Renal cortical epithelial cell (primary cell): Measurements from ENCODE around the gene THBS1. TPM values are rescaled to one million over a fixed set of nuclear protein-coding genes. Genes with fewer than 3 reads are reported as not detected.
A peak's percentile ranks its signal among the peaks of the same experiment; 100 is the strongest.

Experiments
- DNase-seq: peaks from one replicate; pipeline ENCODE4 v3.0.0-alpha.2; 2011; ENCODE audit warnings: low read depth
- total RNA-seq: library from RNA; depleted of rRNA; stranded (reverse); fragments of >200 nt; gene quantifications from 2 replicates; pipeline ENCODE4 v1.2.3, GENCODE V29; 2014

THBS1 gene
- 2,380 and 2,616 TPM in 2 replicates for total RNA-seq

DNA sequence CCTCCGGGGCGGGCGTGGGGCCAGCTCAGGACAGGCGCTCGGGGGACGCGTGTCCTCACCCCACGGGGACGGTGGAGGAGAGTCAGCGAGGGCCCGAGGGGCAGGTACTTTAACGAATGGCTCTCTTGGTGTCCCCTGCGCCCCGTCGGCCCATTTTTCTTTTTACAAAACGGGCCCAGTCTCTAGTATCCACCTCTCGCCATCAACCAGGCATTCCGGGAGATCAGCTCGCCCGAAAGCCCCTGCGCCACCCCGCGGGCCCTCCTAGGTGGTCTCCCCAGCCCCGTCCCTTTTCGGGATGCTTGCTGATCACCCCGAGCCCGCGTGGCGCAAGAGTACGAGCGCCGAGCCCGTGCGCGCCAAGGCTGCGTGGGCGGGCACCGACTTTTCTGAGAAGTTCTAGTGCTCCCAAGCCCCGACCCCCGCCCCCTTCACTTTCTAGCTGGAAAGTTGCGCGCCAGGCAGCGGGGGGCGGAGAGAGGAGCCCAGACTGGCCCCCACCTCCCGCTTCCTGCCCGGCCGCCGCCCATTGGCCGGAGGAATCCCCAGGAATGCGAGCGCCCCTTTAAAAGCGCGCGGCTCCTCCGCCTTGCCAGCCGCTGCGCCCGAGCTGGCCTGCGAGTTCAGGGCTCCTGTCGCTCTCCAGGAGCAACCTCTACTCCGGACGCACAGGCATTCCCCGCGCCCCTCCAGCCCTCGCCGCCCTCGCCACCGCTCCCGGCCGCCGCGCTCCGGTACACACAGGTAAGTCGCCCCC lies at the start of gene THBS1:
Gene THBS1 (plus strand): TSS at position 595 of the 757 bp plus-strand sequence. CDS start 779 bp downstream, outside the sequence.
- DNase-seq = peak; percentile 59

DNA sequence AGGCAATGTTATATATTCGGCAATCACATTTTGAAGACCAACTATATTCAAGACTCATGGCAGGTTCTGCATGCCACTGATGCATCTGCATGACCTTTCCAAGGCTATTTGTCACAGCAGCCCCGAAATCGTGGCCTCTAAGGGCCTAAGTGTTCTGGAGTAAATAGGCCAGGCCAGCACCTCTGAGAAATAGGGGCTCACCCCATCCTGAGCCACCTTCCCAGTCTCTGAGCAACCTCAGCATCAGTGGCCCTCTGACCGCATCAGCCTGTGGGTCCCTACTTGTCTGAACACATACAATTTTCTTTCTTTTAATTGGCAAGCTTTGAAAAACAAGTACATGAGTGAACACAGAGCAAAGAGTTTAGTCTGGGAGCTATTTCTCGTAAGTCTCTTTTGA lies 45.9 kb upstream of the THBS1 start:
- no peak for DNase-seq

DNA sequence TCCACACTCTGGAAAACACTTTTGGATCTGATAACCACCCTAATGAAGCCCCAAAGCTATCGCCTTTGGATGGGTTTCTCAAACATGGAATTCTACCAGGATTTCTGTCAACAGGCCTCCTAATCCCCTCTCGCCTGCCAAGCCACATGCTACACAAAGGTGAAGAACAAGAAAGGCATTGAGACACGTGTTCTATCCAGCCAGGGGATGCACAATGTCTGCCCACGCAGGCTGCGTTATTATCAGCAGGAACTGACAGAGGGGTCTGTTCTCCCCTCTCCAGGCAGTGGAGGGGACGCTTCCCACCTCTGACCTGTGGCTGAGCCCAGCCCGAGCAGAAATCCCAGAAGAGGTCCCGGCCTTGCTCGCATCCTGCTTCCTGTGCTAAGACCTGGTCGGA lies 45.4 kb upstream of the THBS1 start:
- no peak for DNase-seq

DNA sequence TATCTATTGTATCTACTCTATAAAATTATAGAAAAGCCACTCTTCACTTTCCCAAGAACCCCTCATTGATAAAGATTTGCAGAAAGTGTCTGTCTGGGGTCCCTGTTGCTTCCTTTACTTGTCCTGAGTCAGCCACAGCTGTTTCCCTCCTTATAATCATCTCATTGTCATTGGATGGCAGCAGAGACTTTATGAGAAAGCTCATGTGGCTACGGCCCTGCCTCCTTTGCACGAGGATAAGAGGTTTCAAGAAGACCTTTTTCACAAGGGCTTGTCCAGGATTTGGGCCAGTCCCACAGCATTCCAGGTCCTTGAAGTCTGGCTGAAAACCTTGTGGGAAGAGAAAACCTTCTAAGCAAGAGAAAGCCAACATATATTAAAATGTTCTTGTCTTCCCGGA lies 41.9 kb upstream of the THBS1 start:
- no peak for DNase-seq

DNA sequence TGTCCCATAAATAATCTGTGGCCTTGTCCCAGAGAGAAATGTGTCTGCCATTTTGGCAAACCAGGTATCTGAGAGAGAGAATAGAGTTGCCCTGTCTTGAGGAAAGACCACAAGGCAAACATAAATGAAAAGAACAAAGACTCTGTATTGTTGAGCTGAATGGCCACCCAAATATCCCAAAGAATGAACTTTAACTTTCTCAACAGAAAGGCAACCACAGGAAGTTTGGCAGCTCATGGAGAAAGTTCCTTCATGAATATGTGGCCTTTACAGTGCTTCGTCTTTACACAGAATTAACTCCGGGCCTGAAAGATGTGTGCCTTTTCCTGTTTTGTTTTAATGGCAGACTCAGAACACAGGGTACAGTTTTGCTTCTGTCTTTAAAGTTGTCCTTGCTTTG lies 41.4 kb upstream of the THBS1 start:
- DNase-seq = no peak

DNA sequence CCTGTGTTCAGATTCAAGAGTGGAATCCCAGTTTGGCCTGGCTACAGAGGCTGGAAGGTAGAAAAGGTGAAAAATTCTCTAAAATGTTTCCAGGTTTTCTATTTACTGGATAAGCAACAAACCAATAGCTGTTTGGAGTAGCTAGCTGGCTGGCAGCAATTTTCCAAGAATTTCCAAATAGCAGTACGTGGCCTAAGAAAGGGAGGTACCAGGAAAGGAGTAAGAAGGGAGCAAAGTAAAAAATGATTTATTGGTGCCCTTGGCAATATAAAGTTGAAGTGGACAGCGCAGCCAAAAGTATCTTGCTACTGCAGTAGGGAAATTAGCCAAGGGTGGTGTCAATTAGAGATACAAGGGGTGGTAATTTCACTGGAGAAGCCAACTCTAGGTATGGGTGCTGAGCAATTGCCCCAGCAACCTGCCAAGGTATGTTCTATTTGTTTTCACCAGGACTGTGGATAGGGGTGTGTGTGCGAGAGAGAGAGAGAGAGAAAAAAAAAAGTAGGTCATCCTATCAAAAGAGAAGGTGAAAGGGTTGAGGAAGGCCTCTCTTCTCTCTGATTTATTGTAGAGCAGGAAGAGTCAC lies 40.8 kb upstream of the THBS1 start:
- DNase-seq = no peak

DNA sequence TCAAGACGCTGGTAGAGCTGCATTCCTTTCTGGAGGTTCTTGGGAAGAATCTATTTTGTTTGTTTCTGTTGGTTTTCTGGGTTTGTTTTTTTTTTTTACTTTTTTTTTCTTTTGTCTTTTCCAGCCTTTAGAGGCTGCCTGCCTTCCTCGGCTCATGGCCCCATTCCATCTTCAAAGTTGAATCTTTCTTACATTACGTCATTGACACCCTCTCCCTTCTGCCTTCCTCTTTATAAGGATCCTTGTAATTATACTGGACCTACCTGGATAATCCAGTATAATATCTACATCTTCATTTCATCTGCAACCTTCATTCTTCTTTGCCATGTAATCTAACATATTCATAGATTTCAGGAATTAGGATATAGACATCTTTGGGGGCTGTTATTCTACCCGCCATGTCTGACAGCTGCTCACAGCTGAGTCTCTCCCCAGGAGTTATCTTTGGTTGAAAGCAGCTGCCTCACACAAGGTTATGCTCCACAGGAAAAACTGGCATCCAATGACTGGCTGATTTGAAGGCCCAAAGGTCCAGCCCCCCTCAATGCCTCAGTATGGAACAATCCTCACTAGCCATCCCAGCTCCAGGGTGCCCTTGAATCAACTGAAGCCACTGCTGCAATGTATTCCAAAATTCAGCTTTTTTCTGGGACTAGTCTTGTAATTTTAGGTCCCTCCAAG lies 38.4 kb upstream of the THBS1 start:
- DNase-seq = no peak

DNA sequence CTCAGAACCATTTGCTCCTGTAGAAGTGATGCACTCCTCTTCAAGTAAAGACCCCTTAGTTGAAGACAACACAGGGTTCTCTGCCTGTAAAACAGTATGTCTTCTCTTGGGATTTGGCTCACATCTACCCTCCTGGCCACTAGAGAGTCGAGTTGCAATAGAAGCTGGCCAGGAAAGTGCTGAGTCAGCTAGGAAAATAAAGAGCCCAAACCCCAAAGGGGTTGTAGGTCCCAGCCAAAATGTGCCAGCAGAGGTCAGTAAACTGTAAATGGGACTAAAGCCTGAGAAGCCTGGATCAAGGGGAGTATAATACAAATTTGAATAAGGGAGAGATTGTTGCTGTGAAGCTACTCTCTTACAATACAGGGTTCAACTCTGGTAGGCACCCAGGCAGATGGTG lies 37.2 kb upstream of the THBS1 start:
- no peak for DNase-seq

DNA sequence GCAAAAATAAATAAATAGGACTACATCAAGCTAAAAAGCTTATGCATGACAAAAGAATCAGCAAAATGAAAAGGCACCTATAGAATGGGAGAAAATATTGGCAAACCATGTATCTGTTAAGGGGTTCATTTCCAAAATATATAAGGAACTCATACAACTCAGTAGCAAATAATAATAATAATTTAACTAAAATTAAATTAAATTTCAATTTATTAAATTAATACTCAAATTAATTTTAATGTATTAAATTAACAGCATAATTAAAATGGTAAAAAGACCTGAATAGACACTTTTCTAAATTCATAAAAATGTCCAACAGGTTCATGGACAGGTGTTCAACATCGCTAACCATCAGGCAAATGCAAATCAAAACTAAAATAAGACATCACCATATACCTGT lies 34.0 kb upstream of the THBS1 start:
- no peak for DNase-seq

DNA sequence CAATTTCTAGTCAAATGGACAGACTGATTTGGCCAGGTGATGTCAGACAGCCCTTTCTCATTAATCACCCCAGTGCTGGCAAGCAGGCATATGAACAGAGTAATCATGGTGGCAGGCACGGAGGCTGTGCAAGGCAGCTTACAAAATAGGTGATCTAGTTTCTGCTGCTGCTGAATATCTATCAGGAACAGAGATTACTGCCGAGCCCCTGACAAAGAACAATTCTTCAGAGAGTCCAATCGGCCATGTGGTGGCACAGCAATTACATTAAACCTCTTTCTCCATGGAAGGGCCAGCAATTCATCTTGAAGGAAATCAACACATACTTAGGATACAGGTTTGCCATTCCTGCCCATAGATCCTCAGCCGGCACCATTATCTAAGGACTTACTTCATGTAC lies 32.3 kb upstream of the THBS1 start:
- no peak for DNase-seq

DNA sequence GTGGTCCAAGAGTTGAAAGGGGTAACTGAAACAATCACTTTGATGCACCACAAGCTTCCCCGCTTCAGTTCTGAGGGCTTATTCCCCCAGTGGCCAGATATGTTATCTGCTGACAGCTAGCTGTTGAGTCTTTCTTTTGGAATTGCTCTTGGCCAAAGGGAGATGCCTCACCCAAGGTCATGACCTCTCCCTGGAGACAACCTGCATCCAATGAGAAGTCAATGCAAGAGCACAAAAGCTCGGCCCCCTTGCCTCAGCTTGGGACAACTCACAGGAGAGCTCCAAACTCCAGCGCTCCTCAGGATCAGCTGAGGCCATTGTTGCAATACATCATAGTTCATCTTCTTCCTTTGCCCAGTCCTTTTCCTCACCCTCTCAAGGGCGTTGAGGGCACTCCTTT lies 31.0 kb upstream of the THBS1 start:
- no peak for DNase-seq

DNA sequence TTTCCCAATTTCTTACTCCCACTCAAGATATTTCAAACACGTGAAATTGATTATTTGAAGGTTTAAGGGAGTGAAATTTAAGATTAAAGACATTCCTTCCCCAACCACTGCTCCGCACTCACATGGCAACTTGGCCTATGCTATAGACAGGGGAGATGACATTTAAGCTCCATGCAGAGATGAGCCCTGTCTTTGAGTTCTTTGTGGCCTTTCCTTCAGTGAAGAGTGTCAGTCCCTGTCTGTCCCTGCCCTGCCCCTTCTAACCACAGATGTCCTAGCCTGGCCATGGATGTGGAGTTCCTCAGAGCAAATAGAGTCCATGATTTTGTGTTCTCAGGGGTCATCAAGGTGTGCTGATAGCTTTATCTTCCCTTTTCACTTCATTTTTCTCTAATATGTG lies 29.4 kb upstream of the THBS1 start:
- no peak for DNase-seq

DNA sequence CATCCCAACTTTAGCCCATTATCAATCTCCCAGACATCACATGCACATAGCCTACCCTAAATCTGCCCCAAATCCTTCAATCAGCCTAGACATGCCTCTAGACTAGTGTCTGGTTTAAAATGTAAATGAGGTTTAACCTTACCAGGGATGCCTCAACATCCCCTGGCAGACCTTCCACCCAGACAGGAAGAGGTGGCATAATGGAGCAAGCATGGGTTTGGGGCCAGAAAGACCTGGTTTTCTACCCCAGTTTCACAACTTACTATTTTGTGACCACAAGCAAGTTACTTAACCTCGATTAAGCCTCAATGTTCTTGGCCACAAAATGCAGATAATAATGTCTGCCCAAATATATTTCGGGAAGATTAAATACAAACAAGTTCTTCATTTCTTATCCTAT lies 28.3 kb upstream of the THBS1 start:
- DNase-seq = no peak

DNA sequence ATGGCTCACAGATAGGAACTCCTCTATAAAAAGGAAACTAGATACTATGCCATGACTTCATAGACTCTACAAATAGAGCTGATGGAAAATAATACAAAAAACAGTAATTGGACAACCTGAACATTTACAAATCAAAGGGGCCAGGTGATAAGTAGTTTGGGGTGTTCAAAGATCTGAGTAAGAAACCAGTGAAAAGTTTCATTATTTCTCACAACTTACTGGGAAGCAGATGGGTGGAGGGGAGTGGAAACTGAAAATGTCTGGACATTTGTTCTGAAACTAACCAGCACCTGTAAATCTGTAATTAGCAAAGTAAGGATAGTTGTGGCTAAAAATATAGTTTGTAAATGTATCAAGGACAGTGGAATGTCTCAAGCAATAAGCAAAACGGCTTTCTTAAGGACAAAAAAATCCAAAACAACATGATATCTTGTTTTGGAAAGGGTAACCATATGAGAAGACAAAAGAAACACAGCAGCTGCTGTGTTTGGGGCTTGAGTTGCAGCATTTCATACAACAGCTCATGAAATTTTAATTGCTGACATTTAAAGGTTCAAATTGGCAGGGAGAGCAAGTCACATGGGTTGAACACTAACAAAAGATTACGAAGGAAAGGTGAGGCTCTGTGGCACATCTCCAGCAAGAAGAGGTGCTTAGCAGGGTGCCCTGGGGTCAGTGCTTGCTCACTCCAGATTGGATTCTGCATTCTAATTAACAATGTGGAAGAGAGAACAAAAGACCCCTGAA lies 26.8 kb upstream of the THBS1 start:
- DNase-seq = no peak

DNA sequence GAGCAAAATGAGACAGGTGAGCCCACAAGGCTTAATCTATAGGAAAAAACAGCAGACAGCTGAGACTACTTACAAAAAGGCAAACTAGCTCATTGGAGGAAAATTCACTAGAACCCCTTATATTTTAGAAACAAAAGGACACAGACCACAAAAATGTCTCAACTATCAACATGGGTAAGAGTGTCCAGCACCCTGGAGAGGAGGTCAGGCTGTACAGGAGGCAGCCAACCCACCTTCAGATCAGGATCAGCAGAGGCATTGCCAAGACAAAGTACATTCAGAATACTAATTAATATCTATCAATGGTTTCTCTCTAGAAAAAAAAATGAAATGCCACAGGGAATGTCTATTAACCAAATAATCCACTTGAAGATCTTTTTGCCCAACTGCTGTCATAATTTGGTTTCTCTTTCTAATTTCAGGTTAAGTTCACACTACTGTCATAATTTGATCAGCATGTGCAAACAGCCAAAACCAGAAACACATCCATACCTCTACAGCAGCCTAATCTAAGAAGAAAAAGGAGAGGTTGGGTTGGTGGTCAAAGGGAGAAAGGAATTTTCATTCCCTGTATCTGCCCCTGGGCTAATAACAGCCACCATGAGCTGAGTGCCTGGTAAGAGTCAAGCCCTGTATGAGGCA lies 26.0 kb upstream of the THBS1 start:
- no peak for DNase-seq

DNA sequence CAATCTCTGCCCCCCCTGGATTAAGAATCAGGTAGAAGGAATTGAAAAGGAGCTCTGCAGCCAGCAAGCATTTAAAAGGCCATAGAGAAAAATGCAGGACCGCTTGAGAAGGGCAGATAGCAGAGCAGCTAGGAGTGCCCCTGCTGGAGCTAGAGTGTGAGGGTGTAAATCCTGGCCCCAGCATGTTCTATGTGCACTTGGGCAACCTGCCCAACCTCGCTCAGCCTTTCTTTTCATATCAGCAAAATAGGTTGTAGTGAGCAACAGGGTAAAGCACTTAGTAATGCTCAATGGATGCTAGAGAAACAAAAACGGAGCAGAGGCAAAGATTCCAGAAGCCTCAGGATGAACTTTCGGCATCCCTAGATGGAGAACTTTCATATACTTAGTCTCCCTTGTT lies 25.0 kb upstream of the THBS1 start:
- DNase-seq = no peak

DNA sequence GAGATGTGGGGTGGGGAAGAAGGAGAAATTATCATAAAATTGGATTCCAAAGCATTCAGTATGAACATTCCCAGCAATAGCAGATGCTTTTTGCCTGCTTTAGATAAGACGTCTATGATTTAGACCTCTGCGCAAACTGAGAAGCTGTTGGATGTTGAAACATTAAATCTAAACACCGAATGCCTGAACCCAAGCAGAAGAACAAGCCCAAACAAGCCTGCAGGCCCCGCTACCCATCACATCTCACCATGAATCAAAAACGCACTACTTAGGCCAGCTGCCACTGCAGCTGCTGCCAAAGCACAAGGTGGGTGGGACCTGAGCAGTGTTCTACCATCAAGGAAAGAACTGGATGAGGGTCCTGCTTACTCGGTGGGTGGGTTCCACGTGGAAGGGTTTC lies 24.4 kb upstream of the THBS1 start:
- DNase-seq = no peak

DNA sequence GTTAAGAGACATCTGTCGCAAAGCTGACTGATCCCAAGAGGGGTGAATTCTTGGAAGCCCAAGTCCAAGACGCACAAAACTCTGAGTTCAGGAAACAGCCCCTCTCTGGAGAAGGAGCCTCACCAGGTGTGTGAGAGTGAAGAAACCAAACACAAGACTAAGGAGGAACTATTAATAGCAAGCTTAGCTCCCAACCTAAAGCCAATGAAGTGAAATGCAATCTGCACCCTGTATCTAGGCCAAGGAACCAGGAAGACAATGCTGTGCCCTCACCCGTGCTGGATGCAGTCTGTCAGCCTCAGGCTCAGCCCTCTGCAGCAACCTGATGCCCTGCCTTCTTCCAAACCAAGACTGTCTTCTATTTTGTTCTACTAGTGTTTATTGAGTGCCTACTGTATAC lies 22.5 kb upstream of the THBS1 start:
- DNase-seq = no peak

DNA sequence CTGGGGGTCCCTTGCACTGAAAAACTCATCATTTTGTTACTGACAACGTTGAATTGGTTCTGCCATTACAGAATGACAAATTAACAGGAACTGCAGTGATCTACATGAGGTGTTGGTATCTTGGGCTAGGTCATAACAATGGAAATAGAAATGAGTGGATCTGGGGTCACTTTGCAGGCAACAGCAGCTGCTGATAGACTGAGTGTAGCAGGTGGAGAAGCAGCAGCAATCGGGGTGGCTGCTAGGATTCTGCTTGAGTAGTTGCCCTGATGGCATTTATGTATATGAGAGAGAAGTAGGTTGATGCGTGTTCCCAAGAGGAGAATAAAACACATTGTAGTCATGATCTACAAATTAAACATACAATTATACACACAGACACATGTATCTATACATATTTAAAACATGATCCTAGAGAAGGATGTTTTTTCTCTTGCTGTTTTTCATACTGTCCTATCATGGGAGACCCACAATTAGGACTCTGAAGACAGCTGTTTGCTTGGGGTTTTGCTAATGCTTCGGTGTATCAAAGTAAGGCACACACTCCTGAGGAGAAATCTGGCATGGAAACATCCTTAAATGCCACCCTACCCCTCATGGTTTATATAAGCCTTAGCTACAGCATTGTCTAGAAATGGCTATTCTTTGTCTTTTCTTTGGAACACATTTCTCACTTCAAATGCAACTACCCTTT lies 15.8 kb upstream of the THBS1 start:
- no peak for DNase-seq

DNA sequence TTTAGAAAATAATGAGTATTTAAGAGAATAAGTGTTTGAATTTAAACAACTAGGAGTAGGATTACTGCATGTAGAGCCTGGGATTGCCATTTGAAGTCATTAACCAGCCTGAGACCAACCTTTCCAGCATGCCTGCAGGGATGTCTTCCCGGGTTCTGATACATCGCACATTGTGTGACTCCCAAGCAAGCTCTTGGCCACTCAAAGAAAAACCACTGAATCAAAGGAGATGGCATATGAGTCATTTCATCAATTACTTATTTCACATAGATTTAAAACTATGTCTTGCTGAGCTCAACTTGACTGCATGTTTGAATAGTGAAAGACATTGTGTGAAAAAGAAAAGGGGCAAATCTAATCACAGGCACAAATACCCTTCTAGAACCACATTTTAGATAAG lies 15.0 kb upstream of the THBS1 start:
- peak; percentile 53 for DNase-seq

DNA sequence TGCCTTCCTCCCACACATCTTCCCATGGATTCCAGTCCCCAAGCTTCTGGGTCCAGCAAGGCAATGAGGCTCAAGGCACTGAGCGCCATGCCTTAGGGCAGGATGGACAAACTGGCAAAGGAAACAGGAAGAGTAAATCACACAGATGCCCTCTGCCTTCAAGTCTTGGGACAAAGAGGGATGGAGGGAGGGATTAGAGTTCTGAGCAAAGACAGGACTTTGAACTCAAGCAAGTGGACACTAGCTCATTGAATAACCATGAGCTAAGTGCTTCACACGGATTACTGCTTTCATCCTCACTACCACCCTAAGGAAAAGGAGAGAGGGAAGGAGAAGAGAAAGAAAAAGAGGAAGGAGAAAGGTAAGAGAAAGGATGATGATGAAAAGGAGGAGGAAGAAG lies 7.6 kb upstream of the THBS1 start:
- DNase-seq = no peak
